GM18517 (cell line): ENCODE results near the gene ACSS3.
"Not testable (repeated sequence)": the region's sequence is repeated elsewhere in the genome, so short reads cannot be mapped to it uniquely, and the experiment has no call there.

ENCODE experiments used
- ATAC-seq: cut with Tn5 transposase; IDR thresholded peaks from one replicate; pipeline ENCODE4 v1.9.1; 2021; ENCODE audit warnings: mild to moderate bottlenecking, moderate library complexity; ENCODE audit not compliant: unreplicated experiment

The ACSS3 gene

GRCh38 chr12:81077686-81078441 lies at the start of gene ACSS3:
TSS of gene ACSS3 (plus strand) at chr12:81078079. CDS start at chr12:81078121, 42 bp downstream.
- no peak for ATAC-seq

GRCh38 chr12:81034926-81035325 lies 43.0 kb upstream of the ACSS3 start:
- ATAC-seq, result no peak

- no peak for ATAC-seq
These were observed 38.6 kb upstream of the ACSS3 start for GRCh38 chr12:81039231-81039630.

- ATAC-seq, result no peak
These were observed 33.7 kb upstream of the ACSS3 start for GRCh38 chr12:81043979-81044740.

- not testable (repeated sequence) for ATAC-seq
These were observed 12.9 kb upstream of the ACSS3 start for GRCh38 chr12:81064971-81065370.

GRCh38 chr12:81070846-81071245 lies 7.0 kb upstream of the ACSS3 start:
- no peak for ATAC-seq

- ATAC-seq, result no peak
These were observed 2.3 kb upstream of the ACSS3 start for GRCh38 chr12:81075539-81075938.

- ATAC-seq, result no peak
These were observed 572 bp upstream of the ACSS3 start for GRCh38 chr12:81077329-81077685.

GRCh38 chr12:81078469-81079196 lies 754 bp downstream of the ACSS3 start:
- ATAC-seq, result no peak

- ATAC-seq, result no peak
These were observed 1.6 kb downstream of the ACSS3 start for GRCh38 chr12:81079280-81080076.

GRCh38 chr12:81080431-81080983 lies 2.6 kb downstream of the ACSS3 start:
- ATAC-seq, result no peak

- no peak for ATAC-seq
These were observed 3.8 kb downstream of the ACSS3 start for GRCh38 chr12:81081726-81082125.

GRCh38 chr12:81083018-81083417 lies 5.1 kb downstream of the ACSS3 start:
- no peak for ATAC-seq

- no peak for ATAC-seq
These were observed 6.1 kb downstream of the ACSS3 start for GRCh38 chr12:81083906-81084513.

GRCh38 chr12:81084811-81085350 lies 7.0 kb downstream of the ACSS3 start:
- no peak for ATAC-seq

GRCh38 chr12:81085832-81086231 lies 8.0 kb downstream of the ACSS3 start:
- no peak for ATAC-seq

- ATAC-seq, result no peak
These were observed 8.5 kb downstream of the ACSS3 start for GRCh38 chr12:81086342-81086741.

GRCh38 chr12:81088221-81088620 lies 10.3 kb downstream of the ACSS3 start:
- no peak for ATAC-seq

- ATAC-seq, result no peak
These were observed 11.5 kb downstream of the ACSS3 start for GRCh38 chr12:81089412-81089811.

- ATAC-seq, result no peak
These were observed 14.2 kb downstream of the ACSS3 start for GRCh38 chr12:81092053-81092452.
